Measurements from ENCODE around the gene MEGF6. TPM values are rescaled to one million over a fixed set of nuclear protein-coding genes. Genes with fewer than 3 reads are reported as not detected.
A peak's percentile ranks its signal among the peaks of the same experiment; 100 is the strongest.

Gene MEGF6
- total and polyA plus RNA-seq, 2 of the 8 experiments (the other 6 are each of a cell fraction or from before 2014, with no cell fraction given): 4.1 to 14.8 TPM

- Histone ChIP-seq H2BK20ac (ENCODE audit: low read length) (no peak overlapping the region), H3K27ac (ENCODE audit: low read depth, low read length) (no peak overlapping the region), H2BK15ac (ENCODE audit: low read length) (no peak overlapping the region), H3K9me3 (ENCODE audit: insufficient read depth in 2 of 2, low read depth in 1 of 2, low read length in 1 of 2) (peaks cover 0 to 4% of the 10 kb centered on the region in 2 experiments; a peak in 1 of 4 replicates), H3K79me1 (ENCODE audit: low read depth, low read length) (no peaks in the 10 kb centered on the region), H3K4me2 (ENCODE audit: insufficient read depth in 1 of 2, low read depth in 2 of 2, low read length in 2 of 2) (no peak overlapping the region), H2BK5ac (ENCODE audit: low read depth, low read length) (no peak overlapping the region), H3K23me2 (ENCODE audit: low read depth, low read length) (no peaks in the 10 kb centered on the region), H2BK12ac (ENCODE audit: low read depth, low read length) (no peak overlapping the region), H3K4me1 (replicated peaks in 1 of 4; ENCODE audit: control insufficient read depth in 3 of 4, insufficient read depth in 4 of 4, low read length in 3 of 4) (no peaks in the 10 kb centered on the region), H3K36me3 (ENCODE audit: control insufficient read depth in 2 of 4, insufficient read depth in 4 of 4, low read length in 3 of 4) (peaks cover 0 to 7% (median 3%) of the 10 kb centered on the region in 4 experiments; a peak in 3 of 8 replicates), H3K14ac (ENCODE audit: insufficient read length) (no peak overlapping the region), H3K4me3 (ENCODE audit: extremely low read depth in 1 of 4, insufficient read depth in 2 of 4, low read depth in 3 of 4, low read length in 4 of 4) (no peak overlapping the region), H2AK5ac (ENCODE audit: low read depth, low read length) (no peak overlapping the region), H3K79me2 (ENCODE audit: control insufficient read depth in 1 of 2, insufficient read depth in 2 of 2, low read length in 2 of 2) (no peaks in the 10 kb centered on the region), H3K9ac (replicated peaks in 1 of 4; ENCODE audit: extremely low read depth in 1 of 4, low read depth in 3 of 4, low read length in 3 of 4) (no peak overlapping the region), H4K5ac (ENCODE audit: insufficient read length, low read depth, low read length) (no peak overlapping the region), H3K23ac (ENCODE audit: insufficient read length) (no peak overlapping the region), H3K18ac (ENCODE audit: extremely low read depth, low read length) (no peak overlapping the region), H3K4ac (replicated peaks; ENCODE audit: insufficient read length, low read depth, low read length) (no peak overlapping the region), H2BK120ac (replicated peaks; ENCODE audit: low read depth, low read length) (no peak overlapping the region), H3K56ac (replicated peaks; ENCODE audit: insufficient read length, low read depth, low read length) (no peak overlapping the region), H3K27me3 (replicated peaks in 1 of 4; ENCODE audit: control insufficient read depth in 3 of 4, extremely low read depth in 1 of 4, insufficient read depth in 3 of 4, low read length in 3 of 4) (no peaks in the 10 kb centered on the region), H4K91ac (replicated peaks; ENCODE audit: insufficient read length, low read length) (no peak overlapping the region), H4K20me1 (replicated peaks in 1 of 2; ENCODE audit: control insufficient read depth in 1 of 2, insufficient read depth in 2 of 2, low read length in 2 of 2) (peaks cover 2 to 5% of the 10 kb centered on the region in 2 experiments), H2AFZ (ENCODE audit: low read length) (no peak overlapping the region), H4K8ac (ENCODE audit: extremely low read depth, insufficient read depth, low read length) (peak overlapping the region; percentile 71; the same call in 1 of the 2 replicates)
- TF ChIP-seq NRF1 (IDR thresholded peaks at IDR 0.05; ENCODE audit: low read depth, low read length) (no peak), CREB1 (IDR thresholded peaks at IDR 0.05) (no peak), CTBP2 (IDR thresholded peaks at IDR 0.05; ENCODE audit: borderline replicate concordance, insufficient read depth, insufficient read length, low read length) (no peak), CHD2 (IDR thresholded peaks at IDR 0.05; ENCODE audit: low read length) (no peak), YY1 (IDR thresholded peaks at IDR 0.05; ENCODE audit: low read depth, low read length) (no peak), SIRT6 (IDR thresholded peaks at IDR 0.05; ENCODE audit: low read length) (no peak), RAD21 (IDR thresholded peaks at IDR 0.05 in 1 of 2, conservative IDR thresholded peaks at IDR 0.05 in 1 of 2; ENCODE audit: low read depth in 2 of 2, low read length in 2 of 2) (no peak), GTF2F1 (IDR thresholded peaks at IDR 0.05; ENCODE audit: borderline replicate concordance, low read depth, low read length) (no peak), KDM5A (IDR thresholded peaks at IDR 0.05; ENCODE audit: low read length) (no peak)
- CTCF ChIA-PET (ENCODE audit: partially characterized antibody): interaction anchor here (1.0 to 4.2 kb wide), 7 partner anchors 8 to 82 kb away, joined by 3 to 41 read pairs (median 6); no protein-coding TSS in a partner anchor
- DNase-seq (ENCODE audit: low read depth in 1 of 2, low spot score in 2 of 2) (no peak), FAIRE-seq (no peak)
- 87% methylated on average over 26 of the region's 30 CpGs; no CpG with 5 or more reads in 1 of the 2 experiments for WGBS, 2 experiments (ENCODE audit: extremely low coverage in 1 of 2, insufficient coverage in 1 of 2, insufficient read length in 1 of 2, insufficient replicate concordance in 2 of 2, low coverage in 1 of 2, low lambda C conversion rate in 2 of 2, missing lambda C conversion rate in 1 of 2)
- POLR2A ChIA-PET (ENCODE audit: partially characterized antibody): interaction anchor here (1.1 to 2.5 kb wide), 4 partner anchors 8 to 45 kb away, joined by 3 to 7 read pairs (median 5); no protein-coding TSS in a partner anchor
Observed at GRCh38 chr1:3479511-3480368, 131.6 kb downstream of the MEGF6 start.

Measured in H1 (cell line).